Mucosa of gallbladder (tissue), 1 donor: Measurements from ENCODE around the gene EME1. TPM values are rescaled to one million over a fixed set of nuclear protein-coding genes. Genes with fewer than 3 reads are reported as not detected.
"Not testable (repeated sequence)": the region's sequence is repeated elsewhere in the genome, so short reads cannot be mapped to it uniquely, and the experiment has no call there.

ENCODE experiments used
- DNase-seq: peaks from one replicate; pipeline ENCODE4 v3.0.0-alpha.2; 2020; ENCODE audit warnings: low spot score
- total RNA-seq: library from RNA; stranded (reverse); gene quantifications from one replicate; pipeline ENCODE4 v1.2.1, GENCODE V29; 2021
- donor health status: DM: no; HTN: no; CAD: no.

EME1 gene
- total RNA-seq, 1 donor from 2014 or later, result 1.4 TPM

DNA sequence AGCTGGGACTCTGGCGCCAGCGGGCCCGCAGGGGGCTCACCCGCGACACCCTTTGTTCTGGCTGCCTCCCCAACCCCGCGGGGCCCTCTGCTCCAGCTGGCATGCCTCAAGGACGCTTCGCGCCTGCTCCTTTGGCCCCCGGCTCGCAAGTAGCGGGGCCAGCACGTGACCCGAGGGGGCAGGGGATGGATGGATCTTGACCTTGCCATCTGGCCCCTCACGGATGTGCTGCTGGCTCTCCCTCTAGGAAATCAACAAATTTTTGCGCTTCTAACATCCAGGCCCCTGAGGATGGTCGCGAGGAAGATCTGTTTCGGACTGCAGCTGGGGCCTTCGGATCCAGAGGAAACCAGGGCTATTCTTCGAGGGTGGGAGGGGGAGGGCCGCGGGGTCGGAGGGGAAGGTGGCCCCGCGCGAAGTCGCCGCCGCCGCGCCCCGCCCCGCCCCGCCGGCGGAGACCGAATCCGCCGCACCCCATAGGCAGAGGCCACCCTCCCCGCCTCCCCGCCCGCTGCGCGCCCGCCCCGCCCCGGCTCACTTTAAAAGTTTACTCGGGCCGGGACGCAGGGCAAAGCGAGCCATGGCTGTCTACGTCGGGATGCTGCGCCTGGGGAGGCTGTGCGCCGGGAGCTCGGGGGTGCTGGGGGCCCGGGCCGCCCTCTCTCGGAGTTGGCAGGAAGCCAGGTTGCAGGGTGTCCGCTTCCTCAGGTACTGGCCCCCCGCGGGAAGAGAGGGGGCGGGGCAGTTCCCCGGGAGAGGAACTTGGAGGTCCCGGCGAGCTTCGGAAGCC, 52.8 kb downstream of the EME1 start, which contains the start of gene ACSF2:
TSS of gene ACSF2 (plus strand) at position 537 of the 790 bp plus-strand sequence. CDS start at position 581, 44 bp downstream.
- DNase-seq, result peak; percentile 66

DNA sequence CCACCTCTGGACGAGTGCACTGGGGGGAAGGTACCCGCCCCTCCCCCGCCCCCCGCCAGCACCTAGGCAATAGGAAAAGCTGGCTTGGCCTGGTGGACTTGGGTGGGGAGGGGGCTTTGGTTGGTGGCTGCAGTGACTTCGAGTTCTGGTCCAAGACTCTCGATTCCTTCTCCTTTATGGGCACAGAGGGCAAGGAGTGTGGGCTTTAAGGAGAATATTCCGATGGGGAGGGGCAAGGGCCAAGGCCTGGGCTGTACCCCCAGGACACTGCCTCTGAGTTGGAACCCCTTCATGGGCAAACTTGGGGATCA, 53.4 kb downstream of the EME1 start:
- DNase-seq, result no peak

DNA sequence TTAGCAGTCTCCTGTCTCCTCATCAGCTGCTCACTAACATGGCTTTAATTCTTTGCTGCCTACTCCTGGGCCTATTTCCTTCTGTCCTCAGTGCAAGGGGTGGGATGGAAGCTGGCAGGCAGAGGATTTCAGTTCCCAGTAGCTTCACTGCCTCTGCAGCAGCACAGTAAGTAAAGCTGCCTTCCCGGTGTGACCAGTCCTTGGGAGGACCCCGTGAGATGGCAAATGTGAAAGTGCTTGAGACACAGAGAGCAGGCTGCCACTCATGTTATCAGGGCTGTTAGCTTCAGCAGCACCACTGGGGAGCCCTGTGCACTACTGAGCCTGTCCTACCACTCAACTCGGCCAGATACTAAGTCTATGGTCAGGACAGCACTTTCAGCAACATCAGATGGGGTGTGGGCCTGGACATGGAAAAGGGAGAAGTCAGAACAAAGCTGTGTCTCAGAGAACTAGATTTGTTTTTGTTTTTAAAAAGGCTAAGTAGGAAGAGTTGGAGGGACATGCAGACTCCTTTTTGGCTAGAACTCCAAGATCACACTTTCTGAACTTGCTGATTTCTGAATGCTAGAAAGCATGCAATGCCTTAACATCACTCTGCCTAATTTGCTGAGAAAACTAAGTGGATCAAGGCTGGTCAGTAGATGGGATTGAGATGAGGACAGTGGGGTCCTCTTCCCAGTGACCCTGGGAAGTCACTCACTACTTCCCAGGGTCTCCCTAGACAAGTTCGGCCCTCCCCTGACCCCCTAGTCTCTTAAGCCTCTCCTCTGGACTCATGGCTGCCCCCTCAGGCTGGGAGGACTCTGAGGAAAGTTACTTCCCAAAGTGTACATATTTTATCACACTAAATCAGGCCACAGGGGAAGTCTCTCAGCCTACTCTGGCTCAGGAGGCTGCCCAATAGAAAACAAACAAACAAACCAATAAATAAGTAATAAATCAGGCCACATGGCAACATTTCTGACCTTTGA, 54.1 kb downstream of the EME1 start:
- DNase-seq, result peak; percentile 30

DNA sequence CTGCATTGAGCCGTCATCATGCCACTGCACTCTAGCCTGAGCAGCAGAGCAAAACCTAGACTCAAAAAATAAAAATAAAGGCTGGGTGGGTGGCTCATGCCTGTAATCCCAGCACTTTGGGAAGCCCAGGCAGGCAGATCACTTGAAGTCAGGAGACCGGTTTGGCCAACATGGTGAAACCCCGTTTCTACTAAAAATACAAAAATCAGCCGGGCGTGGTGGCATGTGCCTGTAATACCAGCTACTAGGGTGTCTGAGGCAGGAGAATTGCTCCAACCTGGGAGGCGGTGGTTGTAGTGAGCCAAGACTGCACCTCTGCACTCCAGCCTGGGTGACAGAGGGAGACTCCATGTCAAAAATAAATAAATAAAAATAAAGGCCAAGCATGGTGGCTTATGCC, 55.1 kb downstream of the EME1 start:
- DNase-seq, result not testable (repeated sequence)

DNA sequence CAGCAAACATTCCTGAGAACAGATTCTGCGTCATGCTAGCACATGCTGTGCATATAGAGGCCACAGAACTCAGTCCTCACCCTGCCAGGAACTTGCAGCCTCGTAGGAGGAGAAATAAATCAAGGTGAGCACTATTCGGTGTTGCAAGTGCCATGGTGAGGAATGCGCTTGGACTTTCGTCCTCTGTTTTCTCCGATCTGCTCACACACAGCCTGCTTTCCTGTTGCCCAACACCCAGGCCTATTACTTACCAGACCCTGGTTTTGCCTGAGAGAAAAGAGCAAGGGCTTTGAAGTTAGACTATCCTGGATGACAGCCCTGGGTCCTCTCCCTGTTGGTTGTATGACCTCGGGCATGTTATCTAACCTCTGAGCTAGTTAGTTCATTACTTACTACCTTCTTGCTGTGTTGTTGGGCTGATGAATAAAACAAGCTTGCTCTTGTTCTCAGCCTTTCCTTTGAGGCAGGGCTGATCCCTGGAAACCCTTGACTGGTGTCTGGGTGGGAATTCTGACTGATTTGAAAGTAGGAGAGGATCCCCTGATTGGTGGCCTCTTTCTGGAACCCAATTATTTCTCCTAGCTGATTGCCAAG, 55.9 kb downstream of the EME1 start:
- DNase-seq, result peak; percentile 27

DNA sequence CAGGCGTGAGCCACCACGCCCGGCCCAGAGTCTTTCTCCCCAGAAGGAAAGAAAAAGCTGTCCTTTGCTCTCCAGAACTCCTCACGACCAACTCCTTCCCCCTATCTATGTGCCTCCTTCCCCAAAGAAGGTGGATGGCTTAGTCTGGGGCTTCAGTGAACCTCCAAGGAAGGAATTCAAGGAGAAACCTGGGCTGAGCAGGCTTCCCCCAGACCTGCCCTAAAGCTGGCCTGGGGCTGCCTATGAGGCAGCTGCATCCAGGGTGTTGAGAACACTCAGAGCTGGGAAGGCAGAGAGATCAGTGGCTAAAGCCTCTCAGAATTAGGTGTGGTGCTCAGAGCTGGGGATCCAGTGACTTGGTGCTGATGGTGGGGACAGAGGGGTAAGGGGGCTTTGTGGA, 56.8 kb downstream of the EME1 start:
- DNase-seq, result no peak

Other genes with a start within 250 kb of the EME1 start
- gene SAMD14, start 243.1 kb upstream of the EME1 start, total RNA-seq, result 8.8 TPM
- 61.5 TPM for gene PPP1R9B, start 222.6 kb upstream of the EME1 start, total RNA-seq
- gene SGCA, start 207.2 kb upstream of the EME1 start, total RNA-seq, result 23.5 TPM
- 421 TPM for gene COL1A1, start 171.6 kb upstream of the EME1 start, total RNA-seq
- gene TMEM92, start 98.8 kb upstream of the EME1 start, total RNA-seq, result 27.2 TPM
- gene XYLT2, start 27.1 kb upstream of the EME1 start, total RNA-seq, result 37.0 TPM
- 55.5 TPM for gene MRPL27, start within 50 bp of the EME1 start, total RNA-seq
- 71.2 TPM for gene LRRC59, start 24.3 kb downstream of the EME1 start, total RNA-seq
- gene ACSF2, start 53.0 kb downstream of the EME1 start, total RNA-seq, result 67.5 TPM
- gene CHAD, start 95.7 kb downstream of the EME1 start, total RNA-seq, result 2.1 TPM
- gene RSAD1, start 105.6 kb downstream of the EME1 start, total RNA-seq, result 35.4 TPM
- 4.6 TPM for gene MYCBPAP, start 135.2 kb downstream of the EME1 start, total RNA-seq
- 92.7 TPM for gene EPN3, start 159.5 kb downstream of the EME1 start, total RNA-seq
- 70.0 TPM for gene SPATA20, start 173.9 kb downstream of the EME1 start, total RNA-seq
- gene CACNA1G, start 187.5 kb downstream of the EME1 start, total RNA-seq, result 0.26 TPM